Spleen (tissue), 11 donors: ENCODE results near the gene AGAP2. TPM values are rescaled to one million over a fixed set of nuclear protein-coding genes. Genes with fewer than 3 reads are reported as not detected.

Experiments used
- DNase-seq: peaks from one replicate; pipeline ENCODE4 v3.0.0-alpha.2; 2020
- H3K27ac ChIP-seq, 8 donors: fragments of 200-600 bp; sonication (generic) in 7 of 8; 1 replicate in 4 of 8; 2 replicates in 4 of 8; pipeline versions ENCODE4 v1.5.0 to v1.8.0; 2016 to 2021; ENCODE audit warnings: inconsistent platforms in 4 of 8, mild to moderate bottlenecking in 4 of 8, moderate library complexity in 1 of 8
- H3K27me3 ChIP-seq, 7 donors: fragments of 200-600 bp; sonication (generic) in 6 of 7; replicated peaks in 1 of 7; 1 replicate in 4 of 7; 2 replicates in 3 of 7; pipeline versions ENCODE4 v1.5.0 to v1.8.0; 2016 to 2021; ENCODE audit warnings: inconsistent platforms in 3 of 7, mild to moderate bottlenecking in 1 of 7
- H3K36me3 ChIP-seq, 6 donors: fragments of 200-600 bp; sonication (generic) in 5 of 6; 1 replicate in 4 of 6; 2 replicates in 2 of 6; pipeline versions ENCODE4 v1.5.0 to v1.8.0; 2016 to 2021; ENCODE audit warnings: inconsistent platforms in 2 of 6
- H3K4me1 ChIP-seq, 6 donors: fragments of 200-600 bp; sonication (generic) in 5 of 6; 1 replicate in 3 of 6; 2 replicates in 3 of 6; pipeline versions ENCODE4 v1.5.0 to v1.8.0; 2016 to 2021; ENCODE audit warnings: inconsistent platforms in 3 of 6
- H3K4me3 ChIP-seq, 8 donors: fragments of 200-600 bp; sonication (generic) in 7 of 8; 1 replicate in 4 of 8; 2 replicates in 4 of 8; pipeline versions ENCODE4 v1.5.0 to v1.8.0; 2016 to 2021; ENCODE audit warnings: inconsistent platforms in 4 of 8, mild to moderate bottlenecking in 4 of 8, moderate library complexity in 2 of 8
- H3K9me3 ChIP-seq, 8 donors: fragments of 200-600 bp; sonication (generic) in 7 of 8; 1 replicate in 4 of 8; 2 replicates in 4 of 8; pipeline versions ENCODE4 v1.5.0 to v1.8.0; 2016 to 2021; ENCODE audit warnings: inconsistent platforms in 4 of 8
- CTCF ChIP-seq, 11 experiments: fragments of 200-600 bp in 7 of 11; fragments of 450-650 bp in 4 of 11; sonication (generic) in 4 of 11; IDR thresholded peaks in 8 of 11; conservative IDR thresholded peaks in 3 of 11; 1 replicate in 7 of 11; 2 replicates in 4 of 11; pipeline versions ENCODE4 v1.4.0 to v1.8.0; 2016 to 2021; ENCODE audit warnings: antibody characterized with exemption in 11 of 11, inconsistent platforms in 4 of 11, mild to moderate bottlenecking in 1 of 11
- POLR2A ChIP-seq, 3 donors: fragments of 450-650 bp; IDR thresholded peaks; one replicate each; pipeline ENCODE4 v1.5.1; 2017; ENCODE audit warnings: antibody characterized with exemption in 3 of 3, mild to moderate bottlenecking in 1 of 3
- POLR2AphosphoS5 ChIP-seq, 3 donors: sonication (generic); formaldehyde crosslinking; IDR thresholded peaks; one replicate each; pipeline ENCODE4 v1.5.1; 2017; ENCODE audit warnings: antibody characterized with exemption in 3 of 3
- WGBS, 5 donors: extraction: QIAGEN DNeasy Blood & Tissue Kit in 3 of 5; methylation state at CpG; one replicate each; pipeline versions ENCODE4 v1.1.5 to v1.1.7; 2013 to 2018; 5-methylcytosine and 5-hydroxymethylcytosine counted together
- intact Hi-C: fragments of 100-400 bp; cut with DNase I; formaldehyde crosslinking; loops from one replicate; pipeline ENCODE4 v1.15.0; 2023; ENCODE audit warnings: low total_unique reads
- polyA plus RNA-seq, 3 donors: library from polyadenylated mRNA; stranded (reverse); fragments of 200-250 nt; gene quantifications; one replicate each; pipeline ENCODE4 v1.2.1, GENCODE V29; 2013
- total RNA-seq, 7 donors: library from RNA; depleted of rRNA in 3 of 7; stranded (reverse); fragments of >200 nt in 3 of 7; fragmentation: NEBNext Ultra II Directional in 4 of 7; extraction: Animal tissue kit (Norgen Biotek cat#: 25700) in 4 of 7; gene quantifications; one replicate each; pipeline versions ENCODE4 v1.1.0 to v1.2.1, GENCODE V29; 2016 to 2021
- donor health status: healthy with polysubstance abuse.
- donor health status: DM: no; HTN: no; CAD: no; lungs with moderate emphysema.
- donor health status: DM: no; HTN: no; CAD: no.
- donor health status: Bipolar disorder and iron deficiency.
- donor health status: healthy.
- donor health status: DM: no; HTN: no; CAD: no.
- donor health status: DM: yes; HTN: yes; CAD: no.

The AGAP2 gene
- total and polyA plus RNA-seq, 10 donors = 5.5 to 21.8 (median 19.2) TPM

- Histone ChIP-seq H3K27me3 (peaks cover 0 to 65% (median 22%) of the 10 kb centered on the region in 7 donors), H3K9me3 (no peaks in the 10 kb centered on the region), H3K4me3 (peak overlapping the region in 1 of 8 donors; percentile 32), H3K36me3 (peaks cover 0 to 99% (median 54%) of the 10 kb centered on the region in 6 donors), H3K4me1 (peaks cover 5 to 53% (median 40%) of the 10 kb centered on the region in 6 donors), H3K27ac (no peak overlapping the region)
- intact Hi-C loops = no loop called here
- DNase-seq = no peak
- WGBS, 5 donors = 60 to 78% (median 70%) methylated on average over 8 of the region's 8 CpGs
- TF ChIP-seq POLR2AphosphoS5 (IDR thresholded peaks at IDR 0.05) (no peak), POLR2A (IDR thresholded peaks at IDR 0.05) (no peak), CTCF (IDR thresholded peaks at IDR 0.05 in 8 of 11, conservative IDR thresholded peaks at IDR 0.05 in 3 of 11) (no peak)
Observed at GRCh38 chr12:57735198-57735855, 3.2 kb downstream of the AGAP2 start.

DNA sequence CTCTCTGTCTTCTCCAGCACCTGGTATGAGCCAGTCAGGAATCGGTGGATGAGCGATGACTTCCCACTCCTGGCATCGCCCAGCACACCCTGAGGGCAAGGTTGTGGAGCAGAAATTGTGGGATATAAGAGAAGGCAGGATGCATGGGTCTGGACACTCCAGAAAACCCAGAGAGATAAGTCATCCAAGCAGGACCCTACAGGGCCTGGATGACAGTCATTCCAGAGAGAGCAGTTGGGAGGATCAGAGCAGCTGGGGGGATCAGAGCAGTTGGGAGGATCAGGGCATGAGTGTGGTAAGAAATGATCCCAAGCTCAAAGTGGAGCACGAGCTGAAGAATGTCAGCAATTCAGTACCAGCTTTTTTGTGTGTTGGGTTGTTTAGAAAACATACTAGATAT is 4.0 kb downstream of the AGAP2 start:
- H3K4me1 ChIP-seq = peaks cover 3 to 46% (median 33%) of the 10 kb centered on the region in 6 donors
- no peak for DNase-seq
- TF ChIP-seq POLR2A (IDR thresholded peaks at IDR 0.05) (no peak), CTCF (IDR thresholded peaks at IDR 0.05 in 8 of 11, conservative IDR thresholded peaks at IDR 0.05 in 3 of 11) (no peak), POLR2AphosphoS5 (IDR thresholded peaks at IDR 0.05) (no peak)
- 81 to 91% (median 90%) methylated on average over 4 of the region's 4 CpGs for WGBS, 5 donors
- intact Hi-C loops = no loop called here
- H3K36me3 ChIP-seq = peaks cover 0 to 100% (median 60%) of the 10 kb centered on the region in 6 donors
- H3K9me3 ChIP-seq = no peaks in the 10 kb centered on the region
- no peak overlapping the region for H3K4me3 ChIP-seq
- no peak overlapping the region for H3K27ac ChIP-seq
- peaks cover 0 to 59% (median 22%) of the 10 kb centered on the region in 7 donors for H3K27me3 ChIP-seq

GRCh38 chr12:57733928-57734327 is 4.6 kb downstream of the AGAP2 start:
- Histone ChIP-seq H3K36me3 (peaks cover 0 to 100% (median 62%) of the 10 kb centered on the region in 6 donors), H3K27ac (no peak overlapping the region), H3K27me3 (peaks cover 0 to 55% (median 22%) of the 10 kb centered on the region in 7 donors), H3K4me3 (no peak overlapping the region), H3K4me1 (peaks cover 3 to 39% (median 26%) of the 10 kb centered on the region in 6 donors), H3K9me3 (no peaks in the 10 kb centered on the region)
- intact Hi-C loops = no loop called here
- TF ChIP-seq CTCF (IDR thresholded peaks at IDR 0.05 in 8 of 11, conservative IDR thresholded peaks at IDR 0.05 in 3 of 11) = no peak
- TF ChIP-seq POLR2AphosphoS5 (IDR thresholded peaks at IDR 0.05) = no peak
- TF ChIP-seq POLR2A (IDR thresholded peaks at IDR 0.05) = no peak
- no peak for DNase-seq
- WGBS, 5 donors = 78 to 92% (median 88%) methylated on average over 6 of the region's 6 CpGs

DNA sequence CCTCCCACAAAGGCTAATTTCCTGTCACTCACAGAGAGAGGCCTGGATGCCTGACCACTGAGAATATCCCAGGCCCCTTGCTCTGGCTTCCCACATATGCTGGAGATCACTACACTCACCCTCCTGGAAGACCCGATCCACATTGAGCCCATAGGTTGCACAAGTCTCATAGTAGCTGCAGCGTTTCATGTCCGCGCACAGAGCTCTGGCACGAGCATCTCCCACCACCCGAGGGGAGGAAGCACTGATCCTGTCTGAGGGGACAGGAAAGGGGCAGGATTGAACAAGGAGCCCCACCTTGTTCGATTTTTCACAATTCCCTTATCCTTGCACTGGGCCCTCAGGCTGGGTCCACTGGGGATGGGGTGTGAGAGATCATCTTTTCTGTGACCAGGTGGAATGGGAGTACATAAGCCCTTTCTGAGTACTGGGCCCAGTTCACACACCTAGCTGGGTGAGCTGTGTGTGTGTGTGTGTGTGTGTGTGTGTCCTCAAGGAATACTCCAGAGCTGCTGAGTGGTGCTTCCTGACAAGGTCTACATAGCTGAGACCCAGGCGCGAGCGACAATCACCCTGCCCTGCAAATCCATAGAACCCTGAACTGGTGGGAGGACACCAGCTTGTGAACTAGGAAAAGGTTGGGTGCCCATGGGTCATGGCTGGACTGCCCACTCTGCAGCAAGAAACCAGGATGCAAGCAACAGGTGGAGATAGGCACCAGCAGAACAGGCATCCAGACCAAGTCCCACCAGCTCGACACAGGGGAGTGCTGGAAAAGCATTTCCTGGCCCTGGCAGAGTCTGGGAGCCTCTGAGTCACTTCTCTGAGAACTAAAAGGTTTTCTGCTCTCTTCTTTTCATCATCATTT is 5.6 kb downstream of the AGAP2 start:
- DNase-seq = no peak
- H3K4me3 ChIP-seq = no peak overlapping the region
- intact Hi-C loops = no loop called here
- TF ChIP-seq POLR2AphosphoS5 (IDR thresholded peaks at IDR 0.05) = no peak
- TF ChIP-seq POLR2A (IDR thresholded peaks at IDR 0.05) = no peak
- no peak for TF ChIP-seq CTCF (IDR thresholded peaks at IDR 0.05 in 8 of 11, conservative IDR thresholded peaks at IDR 0.05 in 3 of 11)
- 79 to 91% (median 86%) methylated on average over 8 to 11 of the region's 11 CpGs for WGBS, 5 donors
- H3K27me3 ChIP-seq = peaks cover 0 to 45% (median 18%) of the 10 kb centered on the region in 7 donors
- peaks cover 0 to 100% (median 68%) of the 10 kb centered on the region in 6 donors for H3K36me3 ChIP-seq
- no peaks in the 10 kb centered on the region for H3K9me3 ChIP-seq
- H3K27ac ChIP-seq = no peak overlapping the region
- peaks cover 3 to 30% (median 21%) of the 10 kb centered on the region in 6 donors for H3K4me1 ChIP-seq
